ENCODE data around the gene ATP10B.
"Not testable (repeated sequence)": the region's sequence is repeated elsewhere in the genome, so short reads cannot be mapped to it uniquely, and the experiment has no call there.

The ATP10B gene

DNA sequence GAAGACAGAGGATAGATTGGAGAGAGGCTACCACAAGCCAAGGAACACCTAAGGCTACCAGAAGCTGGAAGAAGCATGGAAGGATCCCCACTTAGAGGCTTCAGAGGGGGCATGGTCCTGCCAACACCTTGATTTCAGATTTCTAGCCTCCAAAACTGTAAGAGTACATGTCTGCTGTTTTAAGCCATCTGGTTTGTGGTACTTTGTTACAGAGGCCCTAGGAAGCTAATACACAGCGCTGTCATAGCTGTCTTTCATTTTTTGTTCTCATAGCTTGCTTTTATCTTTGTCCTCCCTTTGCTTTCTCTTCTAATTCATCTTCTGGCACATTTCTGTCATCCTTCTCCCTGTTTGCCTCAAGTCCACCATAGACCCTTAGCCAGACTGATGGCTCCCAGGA is 104.5 kb downstream of the ATP10B start:
- no peak for DNase-seq (ENCODE audit: insufficient read length, low spot score)
- TF ChIP-seq SPI1 (IDR thresholded peaks at IDR 0.05; ENCODE audit: low read depth, low read length) = no peak
- FAIRE-seq = no peak

DNA sequence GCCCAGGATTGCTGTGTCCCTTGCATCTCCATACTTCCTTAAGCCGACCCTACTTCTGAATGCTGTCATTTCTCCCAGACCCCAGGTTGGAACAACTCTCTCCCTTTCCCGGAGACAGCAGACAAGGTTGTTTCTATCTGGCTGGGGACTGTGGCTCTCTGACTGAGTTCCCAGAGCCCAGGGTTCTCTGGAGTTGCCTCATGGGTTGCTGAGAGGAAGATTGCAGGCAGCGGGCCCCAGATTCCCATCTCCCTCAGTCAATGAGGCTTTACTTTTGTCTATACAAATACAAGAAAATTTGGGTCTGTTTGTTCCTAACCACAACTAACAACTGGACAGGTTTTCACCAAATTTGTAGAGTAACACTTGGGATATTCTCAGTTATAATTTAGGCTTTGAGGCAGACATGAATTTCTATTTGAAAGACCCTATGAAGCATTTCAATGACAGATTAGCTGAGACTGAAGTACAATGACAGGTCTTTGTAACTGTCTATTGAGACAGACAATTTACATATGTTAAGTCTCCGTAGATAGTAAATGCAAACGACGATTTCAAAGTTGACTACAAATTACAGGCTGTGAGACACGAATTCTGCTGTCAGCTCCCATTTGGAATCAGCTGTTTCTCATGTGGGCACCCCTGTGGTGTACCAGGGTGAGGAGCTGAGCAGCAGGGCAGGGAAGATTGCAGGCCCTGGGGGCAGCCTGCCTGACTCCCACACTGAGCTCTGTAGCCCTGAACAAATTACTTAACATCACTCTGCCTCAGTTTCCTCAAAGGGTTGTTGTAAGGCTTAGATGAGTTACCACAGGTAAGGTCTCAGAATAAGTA is 107.5 kb downstream of the ATP10B start:
- TF ChIP-seq POLR2AphosphoS5 (IDR thresholded peaks at IDR 0.05; ENCODE audit: low read depth, low read length) (no peak), POU2F2 (IDR thresholded peaks at IDR 0.05; ENCODE audit: low read depth, low read length) (no peak), SPI1 (IDR thresholded peaks at IDR 0.05; ENCODE audit: low read depth, low read length) (no peak), POLR2A (IDR thresholded peaks at IDR 0.05; ENCODE audit: low read depth, low read length) (no peak), TAF1 (IDR thresholded peaks at IDR 0.05; ENCODE audit: low read depth, low read length) (no peak), PAX5 (IDR thresholded peaks at IDR 0.05; ENCODE audit: insufficient read depth, low read length, severe bottlenecking) (no peak)
- DNase-seq (ENCODE audit: insufficient read length, low spot score) (no peak), FAIRE-seq (no peak)

DNA sequence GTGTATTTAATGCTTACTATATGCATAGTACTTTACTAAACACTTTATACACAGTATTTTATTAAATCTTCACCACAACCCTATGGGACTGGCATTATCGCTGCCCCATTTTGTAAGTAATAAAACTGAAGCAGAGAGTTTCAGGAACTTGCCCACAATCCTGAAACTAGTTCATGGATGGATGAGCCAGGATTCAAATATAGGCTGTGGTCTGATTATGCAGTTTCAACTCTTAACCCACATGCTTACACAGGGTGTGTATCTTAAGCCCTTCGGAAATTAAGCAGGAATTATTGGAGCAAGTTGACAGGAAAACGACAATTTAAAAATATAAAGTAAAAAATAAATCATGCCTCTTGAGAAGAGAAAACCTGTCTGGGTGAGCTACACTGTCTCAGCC is 109.0 kb downstream of the ATP10B start:
- no peak for DNase-seq (ENCODE audit: insufficient read length, low spot score)
- FAIRE-seq = peak; percentile 28
- no peak for TF ChIP-seq POLR2AphosphoS5 (IDR thresholded peaks at IDR 0.05; ENCODE audit: low read depth, low read length)
- TF ChIP-seq TAF1 (IDR thresholded peaks at IDR 0.05; ENCODE audit: low read depth, low read length) = no peak
- TF ChIP-seq POLR2A (IDR thresholded peaks at IDR 0.05; ENCODE audit: low read depth, low read length) = no peak
- TF ChIP-seq POU2F2 (IDR thresholded peaks at IDR 0.05; ENCODE audit: low read depth, low read length) = no peak
- no peak for TF ChIP-seq SPI1 (IDR thresholded peaks at IDR 0.05; ENCODE audit: low read depth, low read length)
- no peak for TF ChIP-seq PAX5 (IDR thresholded peaks at IDR 0.05; ENCODE audit: insufficient read depth, low read length, severe bottlenecking)

DNA sequence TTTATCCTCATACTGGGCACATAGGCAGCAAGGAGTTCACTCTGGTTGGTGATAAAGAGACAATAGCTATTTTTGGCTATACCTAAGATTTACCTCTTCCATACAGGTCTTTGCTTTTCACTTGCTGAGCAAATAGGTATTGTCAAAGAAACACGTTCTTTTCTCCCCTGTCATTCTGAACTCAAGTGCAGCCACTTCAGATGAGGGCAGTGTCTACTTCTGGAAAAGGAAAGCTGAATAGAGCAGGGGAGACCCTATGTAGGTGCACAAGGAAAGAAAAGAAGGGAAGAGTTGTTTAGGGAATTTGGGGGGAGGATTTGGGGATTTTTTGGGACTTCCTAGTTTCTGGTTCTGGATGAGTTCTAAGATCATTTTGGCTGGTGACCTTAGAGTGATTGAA is 109.6 kb downstream of the ATP10B start:
- no peak for DNase-seq (ENCODE audit: insufficient read length, low spot score)
- no peak for TF ChIP-seq POLR2AphosphoS5 (IDR thresholded peaks at IDR 0.05; ENCODE audit: low read depth, low read length)
- no peak for TF ChIP-seq PAX5 (IDR thresholded peaks at IDR 0.05; ENCODE audit: insufficient read depth, low read length, severe bottlenecking)
- TF ChIP-seq SPI1 (IDR thresholded peaks at IDR 0.05; ENCODE audit: low read depth, low read length) = no peak
- no peak for TF ChIP-seq TAF1 (IDR thresholded peaks at IDR 0.05; ENCODE audit: low read depth, low read length)
- no peak for TF ChIP-seq POU2F2 (IDR thresholded peaks at IDR 0.05; ENCODE audit: low read depth, low read length)
- TF ChIP-seq POLR2A (IDR thresholded peaks at IDR 0.05; ENCODE audit: low read depth, low read length) = no peak
- no peak for FAIRE-seq

DNA sequence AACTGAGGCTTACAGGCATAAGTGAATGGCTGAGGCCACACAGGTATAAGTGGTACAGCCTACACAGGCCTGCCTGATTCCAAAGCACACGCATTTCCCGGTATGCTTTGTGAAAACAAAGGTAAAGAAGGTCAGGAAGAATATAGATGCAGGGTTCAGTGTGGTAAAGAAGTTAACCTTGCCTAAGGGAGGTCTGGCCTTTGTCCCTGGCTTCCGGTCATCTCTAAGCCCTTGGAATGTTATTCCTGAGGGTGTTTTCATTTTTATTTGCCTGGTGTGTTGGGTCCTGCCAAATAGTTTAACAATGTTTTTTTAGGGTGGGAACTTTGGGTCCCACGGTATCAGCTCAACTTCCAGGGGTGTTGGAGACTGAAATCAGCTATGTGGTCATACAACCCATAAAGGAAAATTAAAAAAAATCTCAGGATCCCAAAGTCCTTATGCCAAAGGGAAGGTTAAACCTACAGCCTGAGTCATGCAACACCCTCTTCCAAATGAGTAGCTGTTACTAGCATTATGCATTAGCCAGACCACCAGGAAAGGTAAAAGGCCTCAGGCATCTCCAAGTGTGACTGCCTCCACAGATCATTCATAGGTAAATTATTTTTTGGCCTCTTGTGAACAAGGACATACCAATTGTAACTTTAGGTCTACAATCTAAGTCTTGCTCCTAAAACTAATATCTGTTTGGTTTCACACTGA is 124.6 kb downstream of the ATP10B start:
- DNase-seq (ENCODE audit: insufficient read length, low spot score) = no peak
- no peak for FAIRE-seq
- TF ChIP-seq POLR2A (IDR thresholded peaks at IDR 0.05; ENCODE audit: low read depth, low read length) (no peak), PAX5 (IDR thresholded peaks at IDR 0.05; ENCODE audit: insufficient read depth, low read length, severe bottlenecking) (no peak), SPI1 (IDR thresholded peaks at IDR 0.05; ENCODE audit: low read depth, low read length) (no peak), POLR2AphosphoS5 (IDR thresholded peaks at IDR 0.05; ENCODE audit: low read depth, low read length) (no peak), TAF1 (IDR thresholded peaks at IDR 0.05; ENCODE audit: low read depth, low read length) (no peak), POU2F2 (IDR thresholded peaks at IDR 0.05; ENCODE audit: low read depth, low read length) (no peak)

DNA sequence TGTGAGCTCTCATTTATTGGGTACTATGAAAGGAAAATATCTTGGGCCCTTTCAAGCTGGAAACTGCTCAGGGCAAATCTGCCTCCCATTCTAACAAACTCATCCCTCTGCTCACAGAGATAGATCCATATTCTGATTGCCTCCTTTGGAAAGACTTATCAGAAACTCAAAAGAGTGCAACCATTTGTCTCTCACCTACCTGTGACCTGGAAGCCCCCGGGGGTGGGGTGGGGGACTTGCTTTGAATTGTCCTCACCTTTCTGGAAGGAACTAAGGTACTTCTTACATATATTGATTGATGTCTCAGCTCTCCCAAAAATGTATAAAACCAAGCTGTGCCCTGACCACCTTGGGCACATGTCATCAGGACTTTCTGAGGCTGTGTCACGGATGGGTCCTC is 125.3 kb downstream of the ATP10B start:
- DNase-seq (ENCODE audit: insufficient read length, low spot score) (no peak), FAIRE-seq (no peak)
- no peak for TF ChIP-seq PAX5 (IDR thresholded peaks at IDR 0.05; ENCODE audit: insufficient read depth, low read length, severe bottlenecking)
- no peak for TF ChIP-seq POLR2A (IDR thresholded peaks at IDR 0.05; ENCODE audit: low read depth, low read length)
- TF ChIP-seq POU2F2 (IDR thresholded peaks at IDR 0.05; ENCODE audit: low read depth, low read length) = no peak
- TF ChIP-seq POLR2AphosphoS5 (IDR thresholded peaks at IDR 0.05; ENCODE audit: low read depth, low read length) = no peak

DNA sequence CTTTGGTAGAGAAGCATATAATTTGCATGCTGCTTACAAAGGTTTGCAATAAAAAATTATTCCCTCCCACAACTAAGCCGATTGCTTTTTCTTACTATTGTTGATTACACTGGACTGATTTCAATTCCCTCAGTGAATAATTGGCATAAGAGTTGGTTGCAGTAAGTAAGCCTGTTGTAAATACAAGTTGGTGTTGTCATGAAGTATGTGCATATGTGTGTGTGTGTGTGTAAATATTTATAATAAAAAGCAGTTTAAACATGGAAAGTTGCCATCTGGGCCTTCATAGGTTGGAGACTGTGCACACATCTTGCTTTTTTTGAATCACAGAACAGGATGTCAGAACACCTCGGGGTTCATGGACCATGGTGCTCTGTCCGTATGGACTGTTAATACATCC is 131.2 kb downstream of the ATP10B start:
- no peak for DNase-seq (ENCODE audit: insufficient read length, low spot score)
- FAIRE-seq = no peak
- no peak for TF ChIP-seq TAF1 (IDR thresholded peaks at IDR 0.05; ENCODE audit: low read depth, low read length)
- no peak for TF ChIP-seq POLR2A (IDR thresholded peaks at IDR 0.05; ENCODE audit: low read depth, low read length)
- no peak for TF ChIP-seq PAX5 (IDR thresholded peaks at IDR 0.05; ENCODE audit: insufficient read depth, low read length, severe bottlenecking)
- TF ChIP-seq SPI1 (IDR thresholded peaks at IDR 0.05; ENCODE audit: low read depth, low read length) = no peak
- TF ChIP-seq POU2F2 (IDR thresholded peaks at IDR 0.05; ENCODE audit: low read depth, low read length) = no peak
- TF ChIP-seq POLR2AphosphoS5 (IDR thresholded peaks at IDR 0.05; ENCODE audit: low read depth, low read length) = no peak

DNA sequence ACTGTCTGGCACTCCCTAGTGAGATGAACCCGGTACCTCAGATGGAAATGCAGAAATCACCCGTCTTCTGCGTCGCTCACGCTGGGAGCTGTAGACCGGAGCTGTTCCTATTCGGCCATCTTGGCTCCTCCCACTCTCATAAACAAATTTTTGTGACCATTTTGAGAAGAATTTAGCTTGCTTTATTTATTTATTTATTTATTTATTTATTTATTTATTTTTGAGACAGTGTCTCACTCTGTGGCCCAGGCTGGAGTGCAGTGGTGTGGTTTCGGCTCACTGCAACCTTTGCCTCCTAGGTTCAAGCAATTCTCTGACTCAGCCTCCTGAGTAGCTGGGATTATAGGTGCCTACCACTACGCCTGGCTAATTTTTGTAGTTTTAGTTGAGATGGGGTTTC is 136.5 kb downstream of the ATP10B start:
- not testable (repeated sequence) for FAIRE-seq; DNase-seq (ENCODE audit: insufficient read length, low spot score)

DNA sequence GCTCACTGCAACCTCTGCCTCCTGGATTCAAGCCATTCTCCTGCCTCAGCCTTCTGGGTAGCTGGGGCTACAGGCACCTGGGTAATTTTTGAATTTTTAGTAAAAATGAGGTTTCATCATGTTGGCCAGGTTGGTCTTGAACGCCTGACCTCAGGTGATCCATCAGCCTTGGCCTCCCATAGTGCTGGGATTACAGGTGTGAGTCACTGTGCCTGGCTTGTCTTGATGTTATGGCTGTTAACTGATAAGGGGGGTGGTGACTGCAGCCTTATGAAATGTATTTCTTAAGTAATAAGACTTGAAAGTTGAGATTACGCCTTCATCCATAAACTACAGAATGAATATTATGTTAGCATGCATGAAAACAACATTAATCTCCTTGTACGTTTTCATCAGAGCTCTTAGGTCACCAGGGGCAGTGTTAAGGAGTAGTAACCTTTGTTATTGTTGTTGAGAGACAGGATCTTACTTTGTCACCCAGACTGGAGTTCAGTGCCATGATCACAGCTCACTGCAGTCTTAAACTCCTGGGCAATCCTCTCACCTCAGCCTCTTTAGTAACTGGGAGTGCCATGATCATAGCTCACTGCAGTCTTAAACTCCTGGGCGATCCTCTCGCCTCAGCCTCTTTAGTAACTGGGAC is 148.3 kb downstream of the ATP10B start:
- DNase-seq (ENCODE audit: insufficient read length, low spot score) (no peak), FAIRE-seq (peak; percentile 67)
- TF ChIP-seq POLR2A (IDR thresholded peaks at IDR 0.05; ENCODE audit: low read depth, low read length) (no peak), SPI1 (IDR thresholded peaks at IDR 0.05; ENCODE audit: low read depth, low read length) (no peak), TAF1 (IDR thresholded peaks at IDR 0.05; ENCODE audit: low read depth, low read length) (no peak), PAX5 (IDR thresholded peaks at IDR 0.05; ENCODE audit: insufficient read depth, low read length, severe bottlenecking) (no peak), POLR2AphosphoS5 (IDR thresholded peaks at IDR 0.05; ENCODE audit: low read depth, low read length) (no peak), POU2F2 (IDR thresholded peaks at IDR 0.05; ENCODE audit: low read depth, low read length) (no peak)

DNA sequence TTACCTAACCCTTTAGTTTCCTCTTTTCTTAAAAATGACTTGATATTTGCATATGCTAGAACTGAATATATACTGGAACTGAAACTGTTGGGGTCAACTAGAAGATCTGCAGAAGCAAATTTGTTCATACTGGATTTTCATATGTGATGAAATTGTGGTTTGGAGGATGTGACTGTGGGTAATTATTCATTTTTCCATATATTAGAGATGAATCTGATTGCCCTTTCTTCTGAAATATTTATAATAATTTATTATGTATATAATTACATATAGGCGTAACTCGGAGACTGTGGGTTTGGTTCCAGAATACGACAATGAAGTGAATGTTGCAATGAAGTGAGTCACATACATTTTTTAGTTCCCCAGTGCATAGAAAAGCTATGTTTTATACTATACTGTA is 149.1 kb downstream of the ATP10B start:
- no peak for FAIRE-seq
- TF ChIP-seq SPI1 (IDR thresholded peaks at IDR 0.05; ENCODE audit: low read depth, low read length) (peak; percentile 63; the same call in 1 of the 2 replicates), TAF1 (IDR thresholded peaks at IDR 0.05; ENCODE audit: low read depth, low read length) (no peak)
- no peak for DNase-seq (ENCODE audit: insufficient read length, low spot score)

All from GM12891 (cell line).